NCI-H748 treated with DMSO at 0.1 percent for 48 hours (cell line): ENCODE measurements around the gene RAB40C.
A peak's percentile ranks its signal among the peaks of the same experiment; 100 is the strongest.

Source experiments
- DNase-seq: peaks from one replicate; lab custom pipeline; 2025; lab: John Stamatoyannopoulos, UW

RAB40C gene

DNA sequence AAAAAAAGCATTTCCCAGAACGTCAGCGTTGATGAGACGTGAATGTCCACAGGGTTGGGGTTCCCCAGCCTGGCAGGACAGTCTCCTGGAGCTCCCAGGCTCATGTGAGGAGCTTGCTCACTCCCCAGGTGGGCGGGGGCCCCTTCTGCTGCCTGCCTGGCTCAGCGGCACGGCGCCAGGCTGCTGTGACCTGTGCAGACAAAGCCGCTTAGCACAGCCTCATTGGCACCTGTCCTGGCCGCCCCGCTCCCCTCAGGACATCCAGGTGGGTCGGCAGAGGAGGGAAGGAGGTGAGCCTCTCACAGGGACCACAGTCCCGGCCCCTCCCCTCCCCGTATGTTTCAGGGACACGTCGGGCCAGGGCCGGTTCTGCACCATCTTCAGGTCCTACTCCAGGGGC lies 28.0 kb downstream of the RAB40C start:
- no peak for DNase-seq

DNA sequence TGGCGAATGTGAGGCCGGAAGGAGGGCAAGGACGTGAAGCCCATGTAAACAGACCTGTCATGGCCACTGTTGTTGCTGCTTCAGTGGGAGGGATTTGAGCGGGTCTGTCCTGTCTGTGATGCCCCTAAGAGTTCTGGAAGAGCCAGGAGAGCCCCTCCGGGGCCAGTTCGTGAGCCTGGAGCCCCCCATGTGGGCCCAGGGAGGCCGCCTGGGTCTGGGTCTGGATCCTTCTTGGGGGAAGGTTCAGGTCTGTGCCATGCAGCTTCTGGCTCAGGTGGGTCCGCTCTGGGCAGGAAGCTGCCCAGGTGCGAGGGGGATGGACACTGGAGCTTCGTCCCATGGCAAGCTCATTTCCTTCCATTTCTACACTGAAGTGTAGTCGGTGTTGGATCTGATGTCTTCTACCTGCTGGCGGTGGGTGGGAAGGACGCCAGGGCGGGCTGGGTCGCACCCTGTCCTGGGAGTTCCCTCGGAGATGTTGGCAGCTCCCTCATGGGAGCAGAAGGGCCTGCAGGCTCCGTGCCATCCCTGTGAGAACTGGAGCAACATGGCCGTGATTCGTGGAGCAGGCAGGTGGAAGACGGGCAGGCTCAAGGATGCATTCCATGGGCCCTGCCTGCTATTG lies 29.7 kb downstream of the RAB40C start:
- no peak for DNase-seq

DNA sequence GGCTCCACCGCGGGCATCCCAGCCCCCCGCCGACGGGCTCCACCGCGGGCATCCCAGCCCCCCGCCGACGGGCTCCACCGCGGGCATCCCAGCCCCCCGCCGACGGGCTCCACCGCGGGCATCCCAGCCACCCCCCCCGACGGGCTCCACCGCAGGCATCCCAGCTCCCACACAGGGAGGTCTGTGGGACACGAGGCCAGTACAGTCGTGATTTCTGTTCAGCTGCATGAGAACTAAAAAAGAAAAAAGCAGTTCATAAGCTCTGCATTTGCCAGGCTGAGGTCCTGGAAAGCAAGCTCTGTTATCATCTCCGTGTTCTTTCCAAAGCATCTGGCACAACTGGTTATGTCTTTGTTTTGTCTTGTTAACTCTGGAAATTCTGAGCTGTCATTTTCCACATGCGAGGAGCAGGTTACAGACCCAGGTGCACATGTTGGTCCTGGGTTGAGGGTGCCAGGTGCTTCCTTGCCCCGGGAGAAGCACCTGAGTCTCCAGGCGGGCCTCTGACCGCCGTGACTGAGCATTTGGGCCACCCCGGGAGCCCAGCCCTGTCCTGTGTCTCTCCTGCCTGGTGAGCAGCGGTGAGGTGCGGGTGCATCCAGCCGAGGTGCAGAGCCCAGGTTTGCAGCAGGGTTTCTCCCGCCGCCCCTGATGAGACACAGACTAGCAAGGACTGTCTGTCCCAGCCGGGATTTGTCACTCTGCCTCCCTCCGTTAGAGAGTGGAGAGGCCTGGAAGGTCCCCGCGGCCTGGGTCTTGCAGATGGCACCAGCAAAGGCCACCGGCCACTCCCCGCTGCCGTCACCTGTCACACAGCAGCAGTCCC lies 31.0 kb downstream of the RAB40C start:
- DNase-seq = no peak

DNA sequence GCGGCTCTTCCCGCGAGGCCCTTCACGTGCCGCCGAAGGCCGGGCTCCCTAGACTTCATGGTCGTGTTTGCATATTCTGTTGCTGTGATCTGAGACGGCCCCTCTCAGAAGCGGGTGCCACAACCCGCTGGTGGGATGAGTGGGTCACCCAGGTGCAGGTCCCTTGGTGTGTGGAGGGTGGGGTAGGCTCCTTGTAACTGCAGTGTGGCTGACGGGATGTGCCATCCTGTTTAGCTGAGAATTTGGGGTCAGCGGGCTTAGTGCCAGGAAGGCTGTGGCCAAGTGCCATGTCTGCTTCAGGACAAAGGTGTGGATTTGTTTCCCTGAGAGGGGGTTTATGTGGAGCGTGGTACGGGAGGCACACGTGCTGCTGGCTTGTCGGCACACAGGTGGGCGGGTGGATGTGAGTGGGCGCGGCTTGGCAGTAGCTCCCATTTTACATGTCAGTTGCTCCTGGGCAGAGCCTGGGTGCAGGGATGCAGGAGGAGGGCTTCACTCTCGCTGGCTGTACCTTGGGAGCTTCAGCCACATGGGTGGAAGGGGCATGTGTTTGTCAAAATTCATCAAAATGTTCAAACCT lies 31.8 kb downstream of the RAB40C start:
- no peak for DNase-seq

DNA sequence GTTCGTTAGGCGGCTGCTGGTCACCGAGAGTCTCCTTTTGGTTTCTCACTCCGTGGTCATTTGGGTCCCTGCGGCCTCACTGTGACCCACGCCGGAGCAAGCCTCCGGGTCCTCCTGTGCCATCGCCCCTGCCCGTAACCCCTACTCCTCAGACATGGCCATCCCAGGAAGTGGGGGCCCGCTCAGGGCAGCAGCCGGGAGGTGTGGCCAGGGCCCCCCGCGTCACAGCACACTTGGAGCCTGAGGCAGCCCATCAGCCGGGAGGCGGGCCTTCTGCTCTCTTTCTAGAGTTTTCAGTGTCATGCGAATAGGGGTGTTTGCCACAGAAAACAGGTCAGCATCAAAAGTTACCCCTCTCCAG lies 33.0 kb downstream of the RAB40C start:
- no peak for DNase-seq

DNA sequence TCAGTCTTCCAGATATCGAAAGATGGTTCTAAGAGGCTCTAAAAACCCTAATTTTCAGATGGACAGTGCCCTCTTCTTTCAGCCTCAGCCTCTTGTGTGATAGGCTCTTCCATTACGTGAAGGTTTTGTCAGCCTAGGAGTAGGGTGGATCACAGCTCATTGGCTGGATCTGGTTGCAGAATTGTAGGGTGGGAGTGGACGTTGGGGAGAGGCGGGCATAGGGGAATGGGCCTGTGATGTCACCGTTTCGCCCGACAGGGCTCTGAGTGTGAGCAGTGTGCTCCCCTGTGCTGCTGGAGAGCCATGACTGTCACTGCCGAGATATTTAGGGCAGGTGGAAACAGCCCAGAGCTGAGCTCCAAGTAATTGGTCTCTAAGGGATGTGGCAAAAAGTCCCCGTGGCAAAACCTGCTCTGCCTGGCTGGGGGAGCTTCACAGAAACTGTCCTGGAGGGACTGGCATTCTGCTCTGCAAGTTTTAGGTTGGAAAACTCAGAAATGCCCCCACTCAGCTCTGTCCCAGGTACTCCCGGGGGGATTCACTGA lies 34.7 kb downstream of the RAB40C start:
- no peak for DNase-seq

DNA sequence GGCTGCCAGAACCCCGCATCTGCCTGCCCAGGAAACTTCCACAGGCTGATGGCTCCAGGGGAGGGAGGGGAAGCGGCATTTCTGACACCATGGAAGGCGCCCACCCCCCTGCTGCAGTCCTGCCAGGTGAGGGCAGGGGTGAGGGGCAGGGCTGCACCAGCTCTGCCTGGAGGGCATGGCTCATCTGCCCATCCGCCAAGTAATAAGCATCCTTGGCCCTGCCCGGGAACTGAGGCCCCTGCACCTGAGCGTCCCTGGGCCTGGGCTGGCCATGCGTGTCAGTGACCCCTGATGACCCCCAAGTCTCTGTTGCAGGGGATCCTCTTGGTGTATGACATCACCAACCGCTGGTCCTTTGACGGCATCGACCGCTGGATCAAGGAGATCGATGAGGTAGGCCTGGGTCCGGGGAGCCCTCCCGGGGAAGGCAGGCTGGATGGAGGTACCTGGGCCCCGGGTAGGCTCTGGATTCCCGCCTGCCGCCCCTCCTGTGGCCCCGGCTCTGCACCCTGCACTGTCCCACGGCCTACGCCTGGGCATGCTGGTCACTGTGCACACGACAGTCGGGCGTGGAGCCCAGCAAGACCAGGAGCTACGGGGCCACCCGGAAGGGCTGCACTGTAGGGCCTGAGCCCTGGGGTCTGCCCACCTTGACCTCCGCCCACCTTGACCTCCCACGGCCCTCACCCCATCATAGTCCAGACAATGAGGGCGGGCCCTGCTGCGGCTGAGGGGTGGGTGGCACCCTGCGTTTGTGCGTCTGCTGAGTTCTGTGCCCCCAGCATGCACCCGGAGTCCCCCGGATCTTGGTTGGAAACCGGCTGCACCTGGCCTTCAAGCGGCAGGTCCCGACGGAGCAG lies 35.5 kb downstream of the RAB40C start:
- DNase-seq = no peak

DNA sequence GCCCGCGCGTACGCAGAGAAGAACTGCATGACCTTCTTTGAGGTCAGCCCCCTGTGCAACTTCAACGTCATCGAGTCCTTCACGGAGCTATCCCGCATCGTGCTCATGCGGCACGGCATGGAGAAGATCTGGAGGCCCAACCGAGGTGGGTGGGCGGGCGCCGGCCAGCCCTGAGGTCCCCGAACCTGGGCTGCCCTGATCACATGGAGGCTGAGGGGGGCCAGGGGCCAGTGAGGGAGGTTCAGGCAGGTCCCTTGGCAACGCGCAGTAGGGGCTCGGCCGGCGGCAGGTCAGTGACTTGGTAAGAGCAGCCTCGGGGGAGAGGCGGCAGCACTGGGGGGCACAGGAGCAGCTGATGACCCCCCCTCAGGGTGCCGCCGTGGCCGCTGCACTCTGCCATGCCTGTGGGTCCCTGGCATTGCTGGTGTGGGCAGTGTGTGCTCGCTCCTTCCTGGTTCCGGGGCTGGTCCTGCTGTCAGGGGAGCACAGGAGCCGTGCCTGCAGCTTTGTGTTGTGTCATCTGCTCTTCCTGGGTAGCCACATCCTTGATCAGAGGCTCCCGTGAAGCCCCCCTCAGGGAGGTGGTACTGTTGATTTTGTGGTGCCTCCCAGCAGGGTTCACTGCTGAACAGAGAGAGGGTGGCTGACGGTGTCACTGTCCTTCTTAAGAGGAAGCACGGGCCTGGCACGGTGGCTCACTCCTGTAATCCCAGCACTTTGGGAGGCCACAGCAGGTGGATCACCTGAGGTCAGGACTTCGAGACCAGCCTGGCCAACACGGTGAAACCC lies 36.3 kb downstream of the RAB40C start:
- no peak for DNase-seq

DNA sequence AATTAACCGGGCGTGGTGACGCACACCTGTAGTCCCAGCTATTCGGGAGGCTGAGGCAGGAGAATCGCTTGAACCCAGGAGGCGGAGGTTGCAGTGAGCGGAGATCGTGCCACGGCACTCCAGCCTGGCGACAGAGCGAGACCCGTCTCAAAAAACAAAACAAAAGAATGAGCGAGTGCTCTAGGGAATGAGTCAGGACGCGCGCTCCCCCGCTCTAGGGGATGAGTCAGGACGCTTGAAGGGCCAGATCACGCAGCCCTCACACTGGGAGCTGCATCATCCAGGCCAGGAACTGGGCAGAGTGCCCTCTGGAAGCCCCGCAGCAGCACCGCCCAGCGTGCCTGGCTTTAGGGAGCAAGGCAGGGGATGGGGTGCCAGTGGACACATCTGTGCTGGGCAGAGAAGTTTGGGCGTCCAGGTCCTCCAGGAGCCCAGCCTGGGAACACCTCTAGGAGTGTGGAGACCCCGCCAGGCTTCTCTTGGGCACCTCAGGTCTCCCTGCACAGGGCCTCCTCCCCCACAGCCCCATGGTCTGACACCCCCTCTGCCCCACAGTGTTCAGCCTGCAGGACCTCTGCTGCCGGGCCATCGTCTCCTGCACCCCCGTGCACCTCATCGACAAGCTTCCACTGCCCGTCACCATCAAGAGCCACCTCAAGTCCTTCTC lies 37.1 kb downstream of the RAB40C start:
- no peak for DNase-seq

DNA sequence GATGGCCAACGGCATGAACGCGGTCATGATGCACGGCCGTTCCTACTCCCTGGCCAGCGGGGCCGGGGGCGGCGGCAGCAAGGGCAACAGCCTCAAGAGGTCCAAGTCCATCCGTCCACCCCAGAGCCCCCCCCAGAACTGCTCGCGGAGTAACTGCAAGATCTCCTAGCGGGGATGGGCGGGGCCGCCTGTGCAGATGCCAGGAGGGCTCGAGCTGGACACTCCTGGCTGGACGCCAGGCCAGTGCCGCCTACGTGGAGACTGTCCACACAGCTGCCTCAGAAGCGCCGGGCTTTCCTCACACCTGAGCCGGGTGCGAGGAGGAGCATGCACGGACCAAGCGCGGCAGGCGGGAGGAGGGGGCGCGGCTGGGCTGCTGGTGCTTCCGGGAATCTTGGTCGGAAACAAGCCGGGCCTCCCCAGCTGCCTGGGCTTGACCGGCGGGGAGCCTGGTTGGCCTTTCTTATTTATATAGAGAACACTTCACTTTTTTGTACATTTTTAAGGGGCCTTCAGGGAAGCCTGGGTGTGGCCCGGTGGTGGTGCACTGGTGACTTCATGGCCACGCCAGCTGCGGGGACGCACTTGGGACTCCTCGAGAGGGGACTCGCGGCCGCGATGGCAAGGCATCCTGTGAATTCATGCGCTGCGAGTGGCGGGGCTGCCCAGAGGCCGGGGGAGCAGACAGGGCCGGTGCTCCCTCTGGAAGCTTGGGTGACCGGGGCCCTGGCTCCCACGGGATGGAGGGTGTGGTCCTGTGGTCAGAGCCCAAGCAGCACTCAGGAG lies 37.8 kb downstream of the RAB40C start:
- peak; percentile 21 for DNase-seq

DNA sequence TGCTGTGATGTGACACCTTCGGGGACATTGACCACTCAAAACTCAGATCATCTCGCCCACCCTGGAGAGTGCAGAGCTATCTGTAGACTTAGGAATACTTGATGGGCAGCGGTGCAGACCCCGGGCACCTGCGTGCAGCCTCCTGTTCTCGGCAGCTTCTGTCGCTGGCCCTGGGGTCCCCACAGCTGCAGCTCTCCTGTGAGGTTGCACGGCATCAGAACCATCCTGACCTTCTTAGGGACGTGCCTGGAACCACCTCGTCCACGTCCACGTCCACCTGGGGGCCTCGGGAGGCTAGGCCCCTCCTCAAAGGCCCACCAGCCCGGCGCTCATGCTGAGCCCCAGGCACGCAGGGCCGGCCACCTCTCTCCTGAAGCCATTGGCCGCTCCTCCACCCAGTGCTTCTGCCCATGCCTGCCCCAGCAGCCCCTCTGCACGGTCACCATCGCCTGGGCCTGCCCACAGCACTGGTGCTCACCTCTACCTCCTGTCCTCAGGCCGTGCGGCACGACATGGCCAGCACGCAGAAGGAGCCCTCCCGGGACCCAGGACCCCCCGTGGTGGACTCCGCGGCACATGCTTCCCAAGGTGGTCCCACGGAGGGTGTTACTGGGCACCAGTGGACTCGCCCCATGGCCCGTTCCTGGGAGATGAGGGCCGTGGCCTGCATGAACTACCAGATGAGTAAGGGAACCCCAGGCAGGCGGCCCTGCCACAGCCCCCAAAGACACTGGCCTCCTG lies 38.6 kb downstream of the RAB40C start:
- no peak for DNase-seq

DNA sequence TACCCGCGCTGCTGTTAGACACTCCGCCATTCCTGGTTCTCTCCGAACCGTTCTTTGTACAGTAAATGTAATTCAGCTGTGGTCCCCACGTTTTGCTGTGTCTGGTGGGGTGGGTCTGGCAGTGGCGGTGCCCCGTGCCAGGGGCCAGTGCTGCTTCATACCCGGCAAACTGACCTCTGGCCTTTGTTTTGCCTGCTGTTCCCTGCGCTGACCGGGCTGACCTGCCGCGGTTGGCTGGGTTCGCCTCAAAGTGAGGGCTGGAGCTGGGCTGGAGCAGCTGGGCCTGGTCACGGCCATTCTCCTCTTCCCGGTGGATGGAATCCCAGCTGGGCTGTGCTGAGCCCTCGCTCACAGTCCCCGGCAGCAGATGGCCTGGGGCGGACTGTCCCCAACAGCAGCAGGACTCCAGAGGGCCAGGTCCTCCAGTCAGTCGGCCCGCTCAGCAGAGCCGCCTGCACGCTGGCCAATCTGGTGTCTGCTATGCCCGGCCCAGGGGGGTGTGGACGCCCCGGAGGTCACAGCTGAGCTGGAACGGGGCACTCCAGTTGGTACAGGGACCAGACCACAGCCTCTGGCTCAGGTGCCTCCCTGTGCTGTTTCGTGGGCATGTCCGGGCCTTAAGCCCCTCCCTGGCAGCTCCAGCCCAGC lies 39.4 kb downstream of the RAB40C start:
- no peak for DNase-seq

DNA sequence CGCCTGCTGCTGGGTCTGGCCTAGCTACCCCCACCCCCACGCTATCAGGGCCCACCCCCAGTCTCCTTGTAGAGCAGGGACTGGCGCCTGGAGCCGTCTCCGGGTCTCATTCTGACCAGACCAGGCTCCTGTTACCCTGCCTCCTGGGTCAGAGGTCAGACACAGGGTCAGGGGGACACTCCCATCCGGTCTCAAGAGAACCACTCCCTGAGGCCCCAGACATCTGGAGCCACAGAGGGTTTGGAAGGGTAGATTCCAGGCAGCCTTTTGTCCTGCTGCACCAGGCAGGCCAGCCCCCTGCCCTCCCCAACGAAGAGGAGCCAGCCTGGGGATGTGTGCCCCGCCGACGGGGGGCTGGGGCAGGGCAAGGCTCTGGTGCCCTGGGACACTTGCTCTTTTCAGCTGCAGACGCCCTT lies 40.0 kb downstream of the RAB40C start:
- DNase-seq = no peak

DNA sequence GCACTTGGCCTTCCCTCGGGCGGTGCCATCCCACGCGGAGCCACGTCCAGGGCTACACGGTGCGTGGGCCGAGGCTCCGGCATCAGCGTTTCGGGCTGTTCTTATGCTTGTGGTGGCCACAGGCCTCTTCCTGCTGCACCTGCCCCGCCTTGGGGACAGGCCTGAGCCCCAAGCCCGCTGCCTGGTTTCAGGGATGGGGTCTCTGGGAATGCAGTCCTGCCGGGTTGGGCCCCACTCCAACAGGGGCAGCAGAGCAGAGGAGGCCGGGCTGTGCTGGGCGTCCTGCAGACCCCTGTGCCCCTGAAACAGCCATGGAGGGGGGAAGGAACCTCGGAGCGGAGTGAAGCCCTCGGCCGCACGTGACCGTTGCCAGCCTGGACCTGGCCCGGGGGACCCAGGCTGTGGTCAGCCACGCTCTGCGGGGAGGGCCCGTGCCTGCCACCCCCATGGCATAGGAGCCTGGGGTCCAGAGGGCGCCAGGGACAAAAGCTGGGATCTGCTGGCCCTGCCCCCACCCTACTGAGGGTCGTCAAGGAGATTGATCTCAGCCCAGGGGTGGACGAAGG lies 40.5 kb downstream of the RAB40C start:
- DNase-seq = no peak

DNA sequence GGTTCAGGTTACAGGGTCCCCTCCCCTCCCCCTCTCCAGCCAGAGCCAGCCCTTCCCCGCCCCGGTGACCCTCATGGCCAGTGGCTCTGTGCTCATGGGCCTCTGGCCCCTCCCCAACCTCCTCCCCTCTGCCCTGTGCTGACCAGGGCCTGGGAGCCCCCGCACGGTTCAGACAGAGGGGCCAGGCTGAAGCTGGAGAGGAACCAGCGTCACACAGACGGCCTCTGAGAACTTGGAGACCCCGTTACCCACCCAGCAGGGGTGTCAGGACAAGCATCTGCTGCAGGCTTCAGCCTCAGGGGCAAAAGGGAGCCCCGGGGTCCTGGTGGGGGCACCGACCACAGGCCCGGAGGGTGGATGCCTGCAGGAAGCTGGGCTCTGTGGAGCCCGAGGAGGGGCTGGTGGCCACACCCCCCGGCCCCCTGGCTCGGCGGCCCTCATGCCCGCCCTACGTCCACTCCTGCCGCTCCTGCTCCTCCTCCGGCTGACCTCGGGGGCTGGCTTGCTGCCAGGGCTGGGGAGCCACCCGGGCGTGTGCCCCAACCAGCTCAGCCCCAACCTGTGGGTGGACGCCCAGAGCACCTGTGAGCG lies 41.0 kb downstream of the RAB40C start, which contains the start of gene WFIKKN1:
Gene WFIKKN1, plus strand, starts transcription at position 171 of the 591 bp plus-strand sequence. Its CDS starts 269 bp downstream, at position 440.
- no peak for DNase-seq

DNA sequence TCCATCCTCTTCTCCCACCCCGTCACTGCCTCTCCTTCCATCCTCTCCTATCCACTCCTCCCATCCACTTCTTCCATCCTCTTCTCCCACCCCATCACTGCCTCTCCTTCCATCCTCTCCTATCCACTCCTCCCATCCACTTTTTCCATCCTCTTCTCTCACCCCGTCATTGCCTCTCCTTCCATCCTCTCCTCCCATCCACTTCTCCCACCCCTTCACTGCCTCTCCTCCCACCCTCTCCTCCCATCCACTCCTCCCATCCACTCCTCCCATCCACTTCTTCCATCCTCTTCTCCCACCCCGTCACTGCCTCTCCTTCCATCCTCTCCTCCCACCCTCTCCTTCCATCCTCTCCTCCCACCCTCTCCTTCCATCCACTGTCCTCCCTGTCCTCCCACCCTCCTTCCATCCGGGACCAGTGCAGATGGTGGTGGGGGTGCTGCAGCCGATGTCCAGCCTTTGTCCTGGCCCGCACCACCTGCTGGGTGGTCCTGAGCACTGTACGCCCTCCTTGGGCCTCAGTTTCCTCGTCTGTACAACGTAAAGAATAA lies 42.0 kb downstream of the RAB40C start:
- no peak for DNase-seq

DNA sequence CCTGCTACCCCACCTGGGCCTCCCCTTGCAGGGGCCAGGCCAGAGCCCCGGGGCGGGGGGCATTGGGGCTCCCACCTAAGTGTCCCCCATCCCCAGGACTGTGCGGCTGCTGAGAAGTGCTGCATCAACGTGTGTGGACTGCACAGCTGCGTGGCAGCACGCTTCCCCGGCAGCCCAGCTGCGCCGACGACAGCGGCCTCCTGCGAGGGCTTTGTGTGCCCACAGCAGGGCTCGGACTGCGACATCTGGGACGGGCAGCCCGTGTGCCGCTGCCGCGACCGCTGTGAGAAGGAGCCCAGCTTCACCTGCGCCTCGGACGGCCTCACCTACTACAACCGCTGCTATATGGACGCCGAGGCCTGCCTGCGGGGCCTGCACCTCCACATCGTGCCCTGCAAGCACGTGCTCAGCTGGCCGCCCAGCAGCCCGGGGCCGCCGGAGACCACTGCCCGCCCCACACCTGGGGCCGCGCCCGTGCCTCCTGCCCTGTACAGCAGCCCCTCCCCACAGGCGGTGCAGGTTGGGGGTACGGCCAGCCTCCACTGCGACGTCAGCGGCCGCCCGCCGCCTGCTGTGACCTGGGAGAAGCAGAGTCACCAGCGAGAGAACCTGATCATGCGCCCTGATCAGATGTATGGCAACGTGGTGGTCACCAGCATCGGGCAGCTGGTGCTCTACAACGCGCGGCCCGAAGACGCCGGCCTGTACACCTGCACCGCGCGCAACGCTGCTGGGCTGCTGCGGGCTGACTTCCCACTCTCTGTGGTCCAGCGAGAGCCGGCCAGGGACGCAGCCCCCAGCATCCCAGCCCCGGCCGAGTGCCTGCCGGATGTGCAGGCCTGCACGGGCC lies 42.8 kb downstream of the RAB40C start:
- no peak for DNase-seq
